GM19043 (cell line): ENCODE data around the gene LIPC.

ENCODE experiments used
- ATAC-seq: cut with Tn5 transposase; IDR thresholded peaks from one replicate; pipeline ENCODE4 v1.9.1; 2021; ENCODE audit warnings: low read depth; ENCODE audit not compliant: unreplicated experiment

The LIPC gene

GRCh38 chr15:58433597-58434333, 2.0 kb downstream of the LIPC start:
- no peak for ATAC-seq

- no peak for ATAC-seq
These were observed 2.6 kb downstream of the LIPC start for GRCh38 chr15:58434334-58434875.

- ATAC-seq: no peak
These were observed 4.8 kb downstream of the LIPC start for GRCh38 chr15:58436552-58436951.

GRCh38 chr15:58437531-58438105, 5.8 kb downstream of the LIPC start:
- ATAC-seq: no peak

GRCh38 chr15:58438111-58438510, 6.3 kb downstream of the LIPC start:
- ATAC-seq: no peak

GRCh38 chr15:58438956-58439355, 7.2 kb downstream of the LIPC start:
- ATAC-seq: no peak

- ATAC-seq: no peak
These were observed 8.5 kb downstream of the LIPC start for GRCh38 chr15:58440158-58440910.

GRCh38 chr15:58440922-58441321, 9.1 kb downstream of the LIPC start:
- ATAC-seq: no peak

GRCh38 chr15:58441376-58442070, 9.7 kb downstream of the LIPC start:
- ATAC-seq: no peak

GRCh38 chr15:58442122-58442521, 10.3 kb downstream of the LIPC start:
- ATAC-seq: no peak

GRCh38 chr15:58443308-58443707, 11.5 kb downstream of the LIPC start:
- ATAC-seq: no peak

GRCh38 chr15:58444056-58444455, 12.3 kb downstream of the LIPC start:
- ATAC-seq: no peak

GRCh38 chr15:58444658-58445332, 13.0 kb downstream of the LIPC start:
- ATAC-seq: no peak

- ATAC-seq: no peak
These were observed 14.1 kb downstream of the LIPC start for GRCh38 chr15:58445865-58446264.

- no peak for ATAC-seq
These were observed 14.7 kb downstream of the LIPC start for GRCh38 chr15:58446521-58446920.

- no peak for ATAC-seq
These were observed 15.7 kb downstream of the LIPC start for GRCh38 chr15:58447271-58448010.

GRCh38 chr15:58448331-58448730, 16.5 kb downstream of the LIPC start:
- ATAC-seq: no peak

GRCh38 chr15:58448906-58449305, 17.1 kb downstream of the LIPC start:
- no peak for ATAC-seq

GRCh38 chr15:58451826-58452225, 20.0 kb downstream of the LIPC start:
- no peak for ATAC-seq

GRCh38 chr15:58452775-58453174, 21.0 kb downstream of the LIPC start:
- no peak for ATAC-seq
